GM10248 (cell line): ENCODE results near the gene STEAP3.

Source experiments
- CTCF ChIA-PET: fragments of 300-600 bp; sonication (Branson Sonifier 250); formaldehyde crosslinking; extraction: SDS; loops from one replicate; lab custom pipeline; 2021; ENCODE audit warnings: antibody characterized with exemption; lab: Yijun Ruan, JAX
- POLR2A ChIA-PET: fragments of 350-650 bp; sonication (Branson Sonifier 250); formaldehyde crosslinking; extraction: SDS; loops from one replicate; lab custom pipeline; 2020; ENCODE audit warnings: antibody characterized with exemption; lab: Yijun Ruan, JAX
- DNase-seq: peaks from one replicate; pipeline ENCODE4 v3.0.0; 2012; ENCODE audit errors: extremely low spot score
- CTCF ChIP-seq: IDR thresholded peaks from 2 replicates; pipeline ENCODE4 v1.5.1; 2012; ENCODE audit warnings: mild to moderate bottlenecking, low read depth; ENCODE audit errors: extremely low read depth, missing control alignments, control extremely low read depth

The STEAP3 gene

GRCh38 chr2:119248311-119248710 is 24.7 kb downstream of the STEAP3 start:
- ChIA-PET POLR2A (no interaction called here), CTCF (interaction anchor here (0.9 to 7.6 kb wide), 4 partner anchors 11 to 367 kb away, joined by 3 to 43 read pairs (median 6); no protein-coding TSS in a partner anchor)
- TF ChIP-seq CTCF = no peak
- no peak for DNase-seq

GRCh38 chr2:119248751-119249150 is 25.1 kb downstream of the STEAP3 start:
- TF ChIP-seq CTCF = no peak
- ChIA-PET CTCF (interaction anchor here (0.9 to 7.6 kb wide), 3 partner anchors 10 to 16 kb away, joined by 4 to 43 read pairs (median 9); no protein-coding TSS in a partner anchor), POLR2A (interaction anchor here (0.6 kb wide), 1 partner anchor 55 kb away, joined by 3 read pairs; no protein-coding TSS in a partner anchor)
- DNase-seq = no peak

- POLR2A ChIA-PET = interaction anchor here (0.6 kb wide), 1 partner anchor 55 kb away, joined by 3 read pairs; no protein-coding TSS in a partner anchor
- CTCF ChIA-PET = interaction anchor here (0.9 to 7.6 kb wide), 3 partner anchors 10 to 16 kb away, joined by 4 to 43 read pairs (median 9); no protein-coding TSS in a partner anchor
- TF ChIP-seq CTCF = no peak
- DNase-seq = no peak
These were observed 25.7 kb downstream of the STEAP3 start for GRCh38 chr2:119249311-119249710.

GRCh38 chr2:119249855-119250717 is 26.5 kb downstream of the STEAP3 start:
- ChIA-PET CTCF (interaction anchor here (2.5 to 7.6 kb wide), 2 partner anchors 9 to 15 kb away, joined by 9 to 43 read pairs; no protein-coding TSS in a partner anchor), POLR2A (no interaction called here)
- no peak for TF ChIP-seq CTCF
- no peak for DNase-seq

GRCh38 chr2:119250718-119251290 is 27.2 kb downstream of the STEAP3 start:
- POLR2A ChIA-PET = no interaction called here
- no peak for DNase-seq
- TF ChIP-seq CTCF = no peak
- CTCF ChIA-PET = interaction anchor here (0.8 to 7.6 kb wide), 3 partner anchors 8 to 14 kb away, joined by 3 to 43 read pairs (median 9); no protein-coding TSS in a partner anchor

- ChIA-PET POLR2A (no interaction called here), CTCF (interaction anchor here (0.8 to 7.6 kb wide), 2 partner anchors 10 to 13 kb away, joined by 3 to 43 read pairs; no protein-coding TSS in a partner anchor)
- TF ChIP-seq CTCF = no peak
- DNase-seq = no peak
These were observed 28.0 kb downstream of the STEAP3 start for GRCh38 chr2:119251652-119252051.
